PC-3 (cell line): ENCODE results near the gene TSPAN17.

Experiments used
- CTCF ChIP-seq: fragments of 300-600 bp; sonication (generic); conservative IDR thresholded peaks from 2 replicates; pipeline ENCODE4 v1.5.1; 2017; ENCODE audit warnings: antibody characterized with exemption, low read depth, mild to moderate bottlenecking, low read length
- EZH2phosphoT487 ChIP-seq: fragments of 300-600 bp; sonication (generic); IDR thresholded peaks from 2 replicates; pipeline ENCODE4 v1.6.1; 2018; ENCODE audit warnings: mild to moderate bottlenecking, antibody characterized with exemption, low read length, borderline replicate concordance

GRCh38 chr5:176663566-176663965, 16.3 kb downstream of the TSPAN17 start:
- TF ChIP-seq CTCF (no peak), EZH2phosphoT487 (no peak)
